ENCODE data around the gene PRR15. TPM values are rescaled to one million over a fixed set of nuclear protein-coding genes. Genes with fewer than 3 reads are reported as not detected.

Gene PRR15
- total and polyA plus RNA-seq, 2 of the 8 experiments (the other 6 are each of a cell fraction or from before 2014, with no cell fraction given): 4.9 to 7.9 TPM

- Histone ChIP-seq H3K27ac (ENCODE audit: low read depth, low read length) (no peak overlapping the region), H4K8ac (ENCODE audit: extremely low read depth, insufficient read depth, low read length) (no peak overlapping the region), H3K4ac (replicated peaks; ENCODE audit: insufficient read length, low read depth, low read length) (no peak overlapping the region), H3K4me1 (replicated peaks in 1 of 4; ENCODE audit: control insufficient read depth in 3 of 4, insufficient read depth in 4 of 4, low read length in 3 of 4) (peaks cover 0 to 4% (median 3%) of the 10 kb centered on the region in 4 experiments; a peak in 3 of 7 replicates), H3K4me3 (ENCODE audit: extremely low read depth in 1 of 4, insufficient read depth in 2 of 4, low read depth in 3 of 4, low read length in 4 of 4) (no peak overlapping the region), H4K91ac (replicated peaks; ENCODE audit: insufficient read length, low read length) (no peak overlapping the region), H2BK20ac (ENCODE audit: low read length) (no peak overlapping the region), H3K14ac (ENCODE audit: insufficient read length) (no peak overlapping the region), H3K9ac (replicated peaks in 1 of 4; ENCODE audit: extremely low read depth in 1 of 4, low read depth in 3 of 4, low read length in 3 of 4) (no peak overlapping the region), H3K4me2 (ENCODE audit: insufficient read depth in 1 of 2, low read depth in 2 of 2, low read length in 2 of 2) (no peak overlapping the region), H4K20me1 (replicated peaks in 1 of 2; ENCODE audit: control insufficient read depth in 1 of 2, insufficient read depth in 2 of 2, low read length in 2 of 2) (no peaks in the 10 kb centered on the region), H3K79me2 (ENCODE audit: control insufficient read depth in 1 of 2, insufficient read depth in 2 of 2, low read length in 2 of 2) (no peaks in the 10 kb centered on the region), H3K23ac (ENCODE audit: insufficient read length) (no peak overlapping the region), H3K18ac (ENCODE audit: extremely low read depth, low read length) (no peak overlapping the region), H2AK5ac (ENCODE audit: low read depth, low read length) (no peak overlapping the region), H3K79me1 (ENCODE audit: low read depth, low read length) (no peaks in the 10 kb centered on the region), H2BK12ac (ENCODE audit: low read depth, low read length) (no peak overlapping the region), H2BK5ac (ENCODE audit: low read depth, low read length) (no peak overlapping the region), H2BK120ac (replicated peaks; ENCODE audit: low read depth, low read length) (no peak overlapping the region), H3K23me2 (ENCODE audit: low read depth, low read length) (no peaks in the 10 kb centered on the region), H4K5ac (ENCODE audit: insufficient read length, low read depth, low read length) (no peak overlapping the region), H3K36me3 (ENCODE audit: control insufficient read depth in 2 of 4, insufficient read depth in 4 of 4, low read length in 3 of 4) (no peaks in the 10 kb centered on the region), H2BK15ac (ENCODE audit: low read length) (no peak overlapping the region), H3K56ac (replicated peaks; ENCODE audit: insufficient read length, low read depth, low read length) (no peak overlapping the region), H3K9me3 (ENCODE audit: insufficient read depth in 2 of 2, low read depth in 1 of 2, low read length in 1 of 2) (no peaks in the 10 kb centered on the region), H2AFZ (ENCODE audit: low read length) (no peak overlapping the region), H3K27me3 (replicated peaks in 1 of 4; ENCODE audit: control insufficient read depth in 3 of 4, extremely low read depth in 1 of 4, insufficient read depth in 3 of 4, low read length in 3 of 4) (no peaks in the 10 kb centered on the region)
- 77% methylated on average over 4 of the region's 4 CpGs; no CpG with 5 or more reads in 1 of the 2 experiments for WGBS, 2 experiments (ENCODE audit: extremely low coverage in 1 of 2, insufficient coverage in 1 of 2, insufficient read length in 1 of 2, insufficient replicate concordance in 2 of 2, low coverage in 1 of 2, low lambda C conversion rate in 2 of 2, missing lambda C conversion rate in 1 of 2)
- DNase-seq (ENCODE audit: low read depth in 1 of 2, low spot score in 2 of 2) (no peak), FAIRE-seq (no peak)
- POLR2A ChIA-PET (ENCODE audit: partially characterized antibody): no interaction called here
- CTCF ChIA-PET (ENCODE audit: partially characterized antibody): interaction anchor here (0.7 to 1.2 kb wide), 3 partner anchors 12 to 188 kb away, joined by 3 read pairs; no protein-coding TSS in a partner anchor
- TF ChIP-seq BACH1 (IDR thresholded peaks at IDR 0.05; ENCODE audit: low read length): no peak
- no peak for TF ChIP-seq MAFK (IDR thresholded peaks at IDR 0.05; ENCODE audit: low read depth, low read length)
- no peak for TF ChIP-seq CBX5 (IDR thresholded peaks at IDR 0.05; ENCODE audit: low read depth, low read length)
- TF ChIP-seq KDM1A (IDR thresholded peaks at IDR 0.05; ENCODE audit: borderline replicate concordance, low read length): no peak
- TF ChIP-seq E2F6 (IDR thresholded peaks at IDR 0.05): no peak
- no peak for TF ChIP-seq RNF2 (IDR thresholded peaks at IDR 0.05; ENCODE audit: borderline replicate concordance, low read depth, low read length, missing control alignments, poor library complexity, severe bottlenecking)
- no peak for TF ChIP-seq KDM5A (IDR thresholded peaks at IDR 0.05; ENCODE audit: low read length)
- TF ChIP-seq CTCF (IDR thresholded peaks at IDR 0.05; ENCODE audit: control extremely low read depth in 1 of 3, insufficient read depth in 1 of 3, low read depth in 1 of 3, low read length in 3 of 3): no peak
- no peak for TF ChIP-seq RBBP5 (IDR thresholded peaks at IDR 0.05; ENCODE audit: borderline replicate concordance, low read depth, low read length)
- no peak for TF ChIP-seq FOSL1 (IDR thresholded peaks at IDR 0.05; ENCODE audit: insufficient read depth, low read depth, low read length)
These were observed 42.7 kb downstream of the PRR15 start for GRCh38 chr7:29606287-29606721.

Measured in H1 (cell line).